NCI-H82 (cell line): Measurements from ENCODE around the gene SCYL2.
"Not testable (repeated sequence)": the region's sequence is repeated elsewhere in the genome, so short reads cannot be mapped to it uniquely, and the experiment has no call there.

ENCODE experiments used
- DNase-seq: peaks from one replicate; lab custom pipeline; 2025; lab: John Stamatoyannopoulos, UW

The SCYL2 gene

DNA sequence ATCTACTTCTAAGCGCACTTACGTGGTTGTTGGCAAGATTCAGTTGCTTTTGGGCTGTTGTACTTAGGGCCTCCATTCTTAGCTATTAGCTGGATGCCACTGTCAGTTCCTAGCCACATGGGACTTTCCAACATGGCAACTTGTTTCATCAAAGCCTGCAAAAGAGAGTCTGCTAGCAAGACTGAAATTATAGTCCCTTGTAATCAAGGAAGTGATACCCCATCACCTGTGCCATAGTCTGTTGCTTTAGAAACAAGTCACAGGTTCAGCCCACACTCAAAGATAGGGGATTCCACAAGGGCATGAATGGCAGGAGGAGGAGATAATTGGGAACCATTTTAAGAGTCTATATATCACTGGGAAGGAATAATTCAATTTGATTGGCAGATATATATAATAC is 62.8 kb downstream of the SCYL2 start:
- DNase-seq, result no peak

DNA sequence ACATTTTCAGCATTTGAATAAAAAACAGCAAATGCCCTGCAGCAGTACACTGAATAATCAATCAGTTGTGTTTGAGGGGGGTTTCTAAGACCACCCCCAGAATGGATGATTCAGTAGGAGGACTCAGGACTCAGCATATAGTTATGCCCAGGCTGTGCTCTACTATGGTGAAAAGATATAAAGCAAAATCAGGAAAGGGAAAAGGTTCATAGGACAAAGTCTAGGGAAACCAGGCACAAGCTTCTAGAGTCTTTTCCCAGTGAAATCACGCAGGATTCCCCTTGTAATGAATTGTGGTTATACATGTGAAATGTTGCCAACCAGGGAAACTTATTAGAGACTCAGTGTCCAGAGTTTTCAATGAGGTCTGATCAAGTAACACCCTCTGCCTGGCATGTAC is 64.9 kb downstream of the SCYL2 start:
- no peak for DNase-seq

DNA sequence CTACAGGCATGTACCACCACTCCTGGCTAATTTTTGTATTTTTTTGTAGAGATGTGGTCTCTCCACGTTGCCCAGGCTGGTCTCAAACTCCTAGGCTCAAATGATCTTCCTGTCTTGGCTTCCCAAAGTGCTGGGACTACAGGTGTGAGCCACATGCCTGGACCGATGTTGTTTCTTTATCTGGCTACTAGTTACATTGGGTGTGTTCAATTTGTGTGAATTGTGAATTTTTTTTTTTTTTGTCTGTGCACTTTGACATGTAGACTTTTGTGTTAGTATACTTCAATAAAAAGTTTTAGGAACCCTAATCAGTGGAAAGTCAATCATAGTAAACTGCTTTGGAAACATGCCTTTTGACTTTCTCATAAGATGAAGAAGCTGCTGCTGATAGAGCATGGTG is 65.9 kb downstream of the SCYL2 start:
- DNase-seq, result no peak

DNA sequence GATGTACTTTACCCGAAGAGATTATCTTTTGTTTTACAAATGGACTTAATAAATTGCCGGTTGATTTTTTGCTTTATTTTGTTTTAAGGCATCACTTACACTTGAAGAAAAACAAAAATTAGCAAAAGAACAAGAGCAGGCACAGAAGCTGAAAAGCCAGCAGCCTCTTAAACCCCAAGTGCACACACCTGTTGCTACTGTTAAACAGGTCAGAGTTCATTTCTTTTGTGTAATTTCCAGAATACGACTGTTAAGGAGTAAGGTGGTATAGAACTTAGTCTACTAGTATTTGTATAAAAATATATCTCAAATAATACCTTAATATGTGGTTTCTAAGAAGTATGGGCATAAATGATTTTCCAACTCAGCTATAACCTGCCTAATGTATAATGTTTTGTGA is 70.3 kb downstream of the SCYL2 start:
- no peak for DNase-seq

DNA sequence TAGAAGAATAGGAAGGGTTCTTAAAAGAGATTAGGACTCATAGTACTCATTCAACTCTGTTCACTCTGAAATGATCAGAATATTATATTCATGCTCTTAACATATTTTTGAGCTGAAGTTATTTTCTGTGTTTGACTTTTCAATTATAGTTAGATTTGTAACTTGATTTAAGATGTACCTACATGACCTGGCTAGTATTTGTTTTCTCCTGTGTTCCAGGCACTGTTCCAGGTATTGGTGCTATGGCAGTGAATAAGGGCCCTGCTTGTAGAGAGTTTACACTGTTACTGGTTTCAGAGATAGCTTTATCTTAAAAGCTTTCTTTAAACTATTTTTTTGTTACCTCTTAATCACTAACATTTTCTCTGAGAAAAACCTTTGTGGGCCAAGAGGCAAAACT is 70.8 kb downstream of the SCYL2 start:
- DNase-seq, result no peak

DNA sequence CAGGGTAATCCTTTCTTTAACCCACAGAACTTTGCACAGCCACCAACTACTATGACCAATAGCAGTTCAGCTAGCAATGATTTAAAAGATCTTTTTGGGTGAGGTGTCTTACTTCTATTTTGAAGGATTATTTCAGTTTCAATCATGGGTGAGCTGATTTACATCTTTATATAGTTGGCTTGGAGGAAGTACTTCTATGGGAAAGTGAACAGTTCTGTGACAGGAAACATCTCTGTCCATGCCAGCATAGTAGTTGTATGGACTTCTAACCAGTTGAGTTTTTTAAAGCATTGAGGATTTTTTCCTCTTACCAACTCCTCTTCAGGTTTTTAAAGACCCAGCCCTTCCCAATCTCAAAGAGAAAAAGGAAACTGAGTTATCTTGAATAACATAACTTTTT is 72.1 kb downstream of the SCYL2 start:
- DNase-seq, result no peak

DNA sequence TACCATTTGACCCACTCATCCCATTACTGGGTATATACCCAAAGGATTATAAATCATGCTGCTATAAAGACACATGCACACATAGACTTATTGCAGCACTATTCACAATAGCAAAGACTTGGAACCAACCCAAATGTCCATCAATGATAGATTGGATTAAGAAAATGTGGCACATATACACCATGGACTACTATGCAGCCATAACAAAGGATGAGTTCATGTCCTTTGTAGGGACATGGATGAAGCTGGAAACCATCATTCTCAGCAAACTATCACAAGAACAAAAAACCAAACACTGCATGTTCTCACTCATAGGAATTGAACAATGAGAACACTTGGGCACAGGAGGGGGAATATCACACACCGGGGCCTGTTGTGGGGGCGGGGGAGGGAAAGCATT is 75.9 kb downstream of the SCYL2 start:
- not testable (repeated sequence) for DNase-seq

DNA sequence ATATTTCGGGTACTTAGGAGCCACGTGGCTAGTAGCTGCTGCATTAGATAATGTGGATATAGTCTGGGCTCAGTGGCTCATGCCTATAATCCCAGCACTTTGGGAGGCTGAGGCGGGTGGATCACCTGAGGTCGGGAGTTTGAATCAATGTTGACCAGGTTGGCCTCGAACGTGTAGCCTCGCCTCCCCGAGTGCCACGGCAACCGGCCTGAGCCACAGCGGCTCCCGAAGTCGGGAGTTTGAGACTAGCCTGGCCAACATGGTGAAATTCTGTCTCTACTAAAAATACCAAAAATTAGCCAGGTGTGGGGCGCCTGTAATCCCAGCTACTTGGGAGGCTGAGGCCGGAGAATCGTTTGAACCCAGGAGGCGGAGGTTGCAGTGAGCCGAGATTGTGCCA is 77.4 kb downstream of the SCYL2 start:
- not testable (repeated sequence) for DNase-seq

DNA sequence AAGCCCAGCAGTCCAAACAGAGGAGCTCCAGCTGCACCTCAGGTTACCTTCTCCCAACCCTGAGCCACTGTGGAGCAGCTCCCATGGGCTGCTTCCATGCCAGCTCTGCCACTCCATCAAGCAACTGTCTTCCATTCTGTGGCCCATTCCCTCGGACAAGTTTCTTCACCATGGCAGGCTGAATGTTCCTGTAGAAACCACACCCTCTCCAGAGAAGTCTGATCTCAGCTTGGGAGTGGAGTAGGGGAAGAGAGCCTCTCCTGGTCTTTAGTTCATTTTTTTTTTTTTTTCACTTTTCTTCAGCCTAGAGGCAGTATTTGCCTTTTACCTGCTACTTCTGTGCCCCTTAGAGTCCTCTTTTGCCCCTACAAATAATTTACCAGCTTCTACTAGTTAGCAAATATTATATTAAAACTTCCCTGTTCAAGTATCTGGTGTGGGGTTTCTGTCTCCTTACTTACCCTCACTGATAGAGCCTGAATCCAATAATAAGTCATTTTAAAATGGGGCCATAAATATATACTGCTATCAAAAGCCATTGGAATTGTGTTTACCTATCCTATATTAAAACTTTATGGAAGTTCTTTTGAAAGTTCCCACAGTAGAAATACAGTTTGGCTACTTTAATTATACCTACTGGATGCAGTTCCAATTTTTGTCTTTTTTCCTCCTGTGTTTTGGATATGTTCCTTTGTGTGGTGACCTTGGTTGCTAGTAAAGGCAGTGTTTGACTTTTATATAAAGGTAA is 78.2 kb downstream of the SCYL2 start:
- no peak for DNase-seq

DNA sequence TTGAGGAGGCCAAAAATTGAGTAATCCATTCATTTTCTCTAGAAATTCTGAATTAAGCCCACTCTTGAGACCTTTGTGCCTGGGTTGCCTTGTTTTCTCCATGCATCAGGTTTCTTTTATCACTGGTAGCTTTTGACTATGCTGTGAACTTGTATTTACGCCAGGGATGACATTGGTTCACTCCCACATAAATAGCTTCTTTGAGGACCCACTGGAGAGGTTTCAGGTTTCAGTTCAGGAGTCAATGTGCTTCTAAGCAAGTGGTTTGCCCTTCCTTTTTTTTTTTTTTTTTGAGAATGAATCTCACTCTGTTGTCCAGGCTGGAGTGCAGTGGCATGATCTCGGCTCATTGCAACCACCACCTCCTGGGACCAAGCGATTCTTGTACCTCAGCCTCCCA is 79.7 kb downstream of the SCYL2 start:
- DNase-seq, result no peak

DNA sequence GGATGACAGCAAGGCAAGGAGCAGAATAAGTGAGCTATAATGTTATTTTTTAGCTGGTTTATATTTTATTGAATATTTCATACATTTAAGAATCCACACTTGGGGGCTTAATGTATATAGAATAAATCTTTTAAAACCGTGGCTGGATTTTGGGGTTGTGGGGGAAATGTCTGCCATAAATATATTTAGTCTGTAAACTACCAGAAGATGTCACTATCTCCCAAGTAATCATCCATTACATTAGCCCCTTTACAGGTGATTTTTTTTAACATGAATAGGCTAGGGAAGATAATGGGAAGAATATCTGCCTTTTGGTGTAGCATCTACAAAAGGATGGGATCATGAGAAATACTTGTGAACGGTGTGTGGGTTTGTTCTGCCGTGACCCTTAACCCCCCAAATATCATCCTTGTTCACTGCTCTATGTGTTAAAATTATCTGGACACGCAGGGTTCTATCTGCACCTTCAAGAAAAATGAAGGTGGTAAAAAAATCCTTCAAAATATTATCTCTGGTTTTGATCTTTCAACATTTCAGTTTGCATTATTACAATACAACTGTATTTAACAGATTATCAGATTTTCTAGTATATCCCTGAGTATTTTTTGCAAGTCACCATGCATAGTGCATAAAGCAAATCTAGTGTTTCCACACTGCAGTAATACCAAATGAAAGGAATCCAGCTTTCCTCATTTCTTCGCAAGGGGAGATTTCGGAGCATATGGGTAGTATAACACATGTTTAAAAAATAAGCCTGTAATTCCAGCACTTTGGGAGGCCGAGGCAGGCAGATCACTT is 81.9 kb downstream of the SCYL2 start:
- DNase-seq, result peak; percentile 70

DNA sequence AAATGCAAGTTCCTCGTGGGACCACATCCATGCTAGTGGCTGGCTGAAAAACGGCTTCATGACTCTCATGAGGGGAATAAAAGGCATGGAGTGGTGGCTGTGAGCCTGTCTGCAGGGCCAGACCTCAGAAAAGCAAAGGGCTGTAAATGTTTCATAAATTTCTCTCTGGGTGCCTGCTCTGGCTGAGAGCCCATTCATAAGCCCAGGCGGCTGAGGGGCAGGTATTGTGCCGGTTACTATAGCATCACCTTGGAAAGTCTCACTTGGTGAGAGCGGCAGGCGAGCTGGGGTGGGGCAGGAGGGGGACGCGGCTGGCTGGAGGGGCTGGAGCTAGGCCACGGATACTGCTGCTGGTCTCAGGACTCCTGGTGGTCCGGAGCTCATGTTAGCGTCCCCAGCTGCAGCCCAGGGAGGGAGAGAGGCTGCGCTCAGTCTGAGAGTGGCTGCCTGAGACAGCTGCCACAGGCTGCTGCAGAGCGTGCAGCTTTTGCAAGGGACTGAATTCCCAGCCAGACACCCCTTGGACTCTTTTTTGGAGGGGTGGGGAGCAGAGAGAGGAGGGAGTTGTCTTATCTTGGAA is 89.8 kb downstream of the SCYL2 start, which contains the start of gene SLC17A8:
TSS of gene SLC17A8 (plus strand) at position 431 of the 580 bp plus-strand sequence. CDS start 318 bp downstream, outside the sequence.
- DNase-seq, result peak; percentile 46

DNA sequence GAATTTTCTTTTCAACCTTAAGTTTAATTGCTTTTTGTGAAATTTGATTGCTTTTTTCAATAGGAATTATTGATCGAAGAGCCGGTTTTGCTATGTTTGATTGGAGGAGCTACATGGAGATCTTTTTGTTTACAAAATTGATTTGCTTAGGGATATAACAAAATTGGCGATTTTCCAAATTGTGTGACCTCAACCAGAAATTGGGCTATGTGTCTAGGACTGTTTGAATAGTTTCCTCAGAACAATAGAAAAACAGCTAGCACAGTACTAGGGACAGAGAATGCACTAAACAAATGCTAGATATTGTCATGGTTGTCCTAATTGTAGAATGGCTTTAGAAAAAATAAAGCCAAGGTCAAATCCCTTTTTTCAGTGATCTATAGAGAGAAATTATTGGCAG is 92.3 kb downstream of the SCYL2 start:
- DNase-seq, result no peak

DNA sequence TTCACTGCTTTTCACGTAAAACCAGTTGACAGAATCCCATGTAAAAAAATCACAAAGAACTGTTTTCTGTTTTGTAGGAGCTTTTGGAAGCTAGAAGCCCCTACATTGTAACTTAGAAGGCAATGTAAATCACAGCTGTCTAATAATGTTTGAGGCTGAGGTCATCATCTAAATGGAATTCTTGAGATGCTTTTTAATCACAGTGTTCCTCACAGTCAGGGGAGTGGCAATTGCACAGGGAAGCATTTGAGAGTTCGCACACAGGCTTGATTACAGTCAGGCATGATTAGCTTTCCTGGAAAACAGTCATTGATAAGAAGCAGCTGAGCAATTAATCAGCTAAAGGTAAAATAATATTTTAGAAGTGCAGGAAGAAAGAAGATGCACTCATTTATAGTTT is 92.8 kb downstream of the SCYL2 start:
- no peak for DNase-seq

DNA sequence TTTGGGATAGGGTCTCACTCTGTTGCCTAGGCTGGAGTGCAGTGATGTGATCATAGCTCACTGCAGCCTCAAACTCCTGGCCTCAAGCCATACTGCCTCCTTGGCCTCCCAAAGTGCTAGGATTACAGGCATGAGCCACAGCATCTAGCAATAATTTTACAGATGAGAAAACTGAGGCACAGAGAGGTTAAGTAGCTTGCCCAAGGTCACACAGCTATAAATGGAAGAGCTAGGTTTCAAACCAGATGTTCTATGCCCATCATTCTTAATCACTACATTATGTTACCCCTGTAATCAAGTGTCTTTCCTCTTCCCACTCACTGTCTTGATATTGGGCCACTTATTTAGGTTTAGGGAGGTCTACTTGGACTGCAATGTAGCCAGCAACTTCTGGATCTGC is 93.5 kb downstream of the SCYL2 start:
- DNase-seq, result no peak

DNA sequence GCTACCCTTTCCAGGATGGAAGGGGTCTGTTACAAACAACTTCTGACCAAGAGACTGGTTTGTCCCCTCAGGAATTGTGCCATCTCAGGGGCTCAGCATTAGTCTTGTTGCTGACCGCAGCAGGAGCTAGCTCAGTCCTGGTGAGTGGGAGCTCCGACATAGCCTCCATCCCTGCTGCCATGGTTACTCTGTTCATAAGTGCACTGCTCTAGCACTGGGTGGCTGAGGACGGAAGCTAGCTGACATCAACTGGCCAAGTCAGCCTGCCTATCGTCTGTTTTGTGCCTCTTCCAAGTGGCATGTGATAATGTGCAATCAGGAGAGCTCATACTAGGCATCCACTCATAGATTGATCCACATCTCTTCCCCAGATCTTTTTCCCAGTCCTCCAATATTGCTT is 97.3 kb downstream of the SCYL2 start:
- DNase-seq, result no peak

DNA sequence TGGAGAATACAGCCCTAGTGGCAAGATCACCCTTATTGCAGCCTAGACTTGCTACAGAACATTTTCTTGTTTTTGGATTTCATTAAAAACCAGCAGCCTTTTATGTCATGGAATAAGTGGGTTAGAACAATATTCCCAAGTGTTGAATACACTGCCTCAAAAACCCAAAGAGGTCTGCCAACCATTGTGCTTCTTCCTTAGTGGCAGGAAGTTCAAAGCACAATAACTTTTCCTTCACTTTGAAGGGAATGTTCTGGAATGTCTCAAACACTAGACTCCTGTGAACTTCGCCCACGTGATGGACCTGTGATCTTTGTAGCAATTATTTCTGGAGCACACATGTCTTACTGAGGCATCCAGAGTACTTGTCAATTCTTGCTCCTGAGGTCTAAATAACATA is 98.4 kb downstream of the SCYL2 start:
- no peak for DNase-seq

DNA sequence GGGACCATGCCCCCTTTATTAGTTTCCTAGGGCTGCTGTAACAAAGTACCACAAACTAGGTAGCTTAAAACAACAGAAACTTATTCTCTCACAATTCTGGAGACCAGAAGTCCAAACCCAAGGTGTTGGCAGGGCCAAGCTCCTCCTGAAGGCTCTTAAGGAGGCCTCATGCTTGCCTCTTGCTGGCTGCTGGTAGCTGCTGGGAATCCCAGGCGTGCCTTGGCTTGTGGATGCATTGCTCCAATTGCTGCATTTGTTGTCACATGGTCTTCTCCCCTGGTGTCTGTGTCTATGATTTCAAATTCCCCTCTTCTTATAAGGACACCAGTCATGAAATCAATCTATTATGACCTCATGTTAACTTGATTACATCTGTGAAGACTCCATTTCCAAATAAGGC is 101.1 kb downstream of the SCYL2 start:
- DNase-seq, result no peak

DNA sequence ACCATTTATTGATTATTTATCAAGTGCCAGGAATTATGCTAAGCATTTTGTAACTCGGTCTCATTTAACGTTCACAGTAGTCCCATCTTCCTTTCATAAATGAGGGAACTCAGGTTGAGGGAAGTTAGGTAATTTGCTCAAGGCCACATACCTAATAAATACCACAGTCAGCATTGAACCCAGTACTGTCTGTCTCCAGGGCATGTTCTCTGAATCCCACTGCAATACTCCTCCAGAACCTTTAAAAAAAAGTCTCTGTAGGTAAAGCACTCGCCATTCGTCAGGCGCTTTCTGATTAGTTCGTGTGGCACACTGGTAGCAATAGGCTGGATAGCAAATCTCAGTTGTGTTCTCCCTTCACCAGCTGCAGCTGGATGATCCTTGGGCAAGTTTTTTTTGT is 104.2 kb downstream of the SCYL2 start:
- DNase-seq, result no peak

DNA sequence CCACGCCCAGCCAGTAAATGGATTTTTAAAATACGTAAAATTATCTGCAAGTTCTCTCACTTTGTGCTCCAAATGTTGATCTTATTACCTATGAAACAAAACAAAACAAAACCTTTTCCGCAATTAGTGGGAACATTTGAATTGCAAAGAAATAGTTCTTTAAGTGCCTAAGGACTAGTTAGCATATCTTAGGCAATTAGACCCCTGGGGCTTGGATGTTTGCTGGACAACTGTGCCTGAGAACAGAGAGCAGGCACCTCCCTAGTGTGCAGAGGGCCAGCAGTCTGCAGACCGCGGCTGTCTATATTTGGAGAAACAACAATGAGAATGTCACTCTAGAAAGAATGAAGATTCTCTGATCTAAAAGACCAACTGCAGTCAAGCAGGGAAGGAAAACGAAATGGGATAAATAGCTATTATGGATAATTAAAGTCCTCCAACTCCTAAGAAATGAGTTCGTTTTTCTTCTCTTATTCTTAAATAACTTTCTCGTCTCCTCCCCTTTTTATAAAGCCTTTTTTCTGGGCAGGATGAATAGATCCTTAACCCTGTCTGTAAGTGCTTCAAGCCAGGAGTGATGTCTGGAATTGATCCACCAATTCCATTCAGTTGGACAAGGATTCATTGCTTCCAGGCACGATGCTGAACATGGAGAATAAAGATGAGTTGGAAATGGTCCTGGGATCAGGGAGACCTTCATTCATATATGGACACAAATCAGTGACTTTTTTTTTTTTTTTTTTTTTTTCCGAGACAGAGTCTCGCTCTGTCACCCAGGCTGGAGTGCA is 106.1 kb downstream of the SCYL2 start:
- DNase-seq, result no peak

DNA sequence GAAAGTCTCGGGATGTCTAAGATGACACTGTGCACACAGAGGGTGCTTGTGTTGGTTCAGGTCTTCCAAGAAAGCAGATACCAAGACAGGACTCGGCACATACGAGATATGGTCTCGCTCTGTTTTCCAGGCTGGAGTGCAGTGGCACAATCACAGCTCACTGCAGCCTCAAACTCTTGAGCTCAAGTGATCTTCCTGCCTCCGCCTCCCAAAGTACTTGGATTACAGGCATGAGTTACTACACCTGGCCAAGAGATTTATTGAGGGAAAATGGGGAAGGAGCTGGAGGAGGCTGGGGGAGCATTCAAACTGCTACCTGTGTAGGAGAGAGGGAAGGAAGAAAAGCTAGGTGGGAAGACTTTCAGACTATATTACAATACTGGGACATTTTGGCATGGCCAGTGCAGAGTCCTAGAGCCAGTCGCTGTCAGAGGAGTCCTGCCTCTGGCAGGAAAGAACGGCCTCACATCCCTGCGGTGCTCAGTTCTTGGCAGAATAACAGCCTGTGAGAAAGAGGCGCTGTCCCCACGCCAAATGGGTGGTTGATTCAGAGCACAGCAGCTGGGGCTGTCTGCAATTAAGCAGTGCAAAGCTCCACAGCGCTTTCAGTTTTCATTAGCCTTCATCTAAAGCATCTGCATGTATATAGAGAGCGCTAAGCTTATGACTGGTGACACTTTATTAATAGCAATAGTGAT is 108.2 kb downstream of the SCYL2 start:
- peak; percentile 7 for DNase-seq

DNA sequence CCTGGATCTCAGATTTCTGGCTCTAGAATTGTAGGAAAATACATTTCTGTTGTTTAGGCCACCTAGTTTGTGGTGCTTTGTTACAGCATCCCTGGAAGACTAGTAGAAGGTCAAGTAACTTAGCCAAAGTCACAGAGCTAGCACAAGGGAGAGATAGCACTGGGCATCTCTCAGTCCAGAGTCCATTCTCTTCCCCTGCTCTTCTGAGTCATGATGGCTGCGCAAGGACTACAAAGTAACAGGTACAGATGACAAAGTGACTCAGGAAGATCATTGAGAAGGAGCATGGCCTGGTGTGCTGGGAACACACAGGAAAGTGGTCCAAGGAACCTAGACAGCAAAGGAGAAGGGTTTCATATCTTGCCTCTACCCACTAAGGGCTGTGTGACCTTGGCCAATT is 109.2 kb downstream of the SCYL2 start:
- no peak for DNase-seq
